ENCODE results near the gene ENHO. TPM values are rescaled to one million over a fixed set of nuclear protein-coding genes. Genes with fewer than 3 reads are reported as not detected.

The ENHO gene
- total and polyA plus RNA-seq, 2 donors (not counting 1 experiment from before 2014, with no cell fraction given): not detected

DNA sequence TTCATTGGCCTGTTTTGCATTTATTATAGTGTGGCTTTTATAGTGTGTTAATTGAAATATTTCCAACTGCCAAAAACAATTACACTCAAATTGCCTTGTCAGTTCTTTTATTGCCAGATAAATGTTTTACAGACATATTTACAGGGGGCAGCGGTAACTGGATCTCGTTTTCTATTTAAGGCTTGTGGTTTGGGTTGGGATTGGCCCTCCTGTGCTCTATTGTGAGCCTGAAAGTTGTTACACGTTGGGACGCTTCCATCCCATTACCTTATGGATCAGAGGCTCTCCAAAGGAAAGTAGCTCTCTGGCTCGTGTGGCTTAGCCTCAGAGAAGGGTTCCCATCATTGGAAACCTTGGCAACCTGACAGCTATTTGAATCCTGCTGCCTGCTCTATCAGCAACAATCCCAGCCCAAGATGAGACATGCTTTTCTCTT, 43.3 kb downstream of the ENHO start:
- no peak for DNase-seq
- WGBS (ENCODE audit: insufficient coverage): 68% methylated on average over 3 of the region's 5 CpGs
- no peak for ATAC-seq (ENCODE audit: low read depth)
- H4K20me1 ChIP-seq (ENCODE audit: control insufficient read depth, insufficient read depth, low read length, poor library complexity, severe bottlenecking): no peaks in the 10 kb centered on the region
- no peaks in the 10 kb centered on the region for H3K9me3 Mint-ChIP-seq (ENCODE audit: insufficient read depth)
- H3K4me2 ChIP-seq (replicated peaks; ENCODE audit: low read depth, low read length, poor library complexity, severe bottlenecking): no peak overlapping the region
- intact Hi-C loops (cut with micrococcal nuclease): no loop called here
- H3K4me1 Mint-ChIP-seq: no peaks in the 10 kb centered on the region
- no peak for TF ChIP-seq EZH2 (IDR thresholded peaks at IDR 0.05; ENCODE audit: borderline replicate concordance, insufficient read depth, low read depth, low read length, poor library complexity, severe bottlenecking)
- TF ChIP-seq CTCF (IDR thresholded peaks at IDR 0.05): no peak
- no peaks in the 10 kb centered on the region for H3K79me2 ChIP-seq (ENCODE audit: control insufficient read depth, insufficient read depth, low read length)
- H3K9ac ChIP-seq (ENCODE audit: low read length): no peak overlapping the region
- peaks cover 0 to 29% (median 1%) of the 10 kb centered on the region in 4 experiments for H3K27me3 ChIP-seq (replicated peaks in 1 of 4; ENCODE audit: control extremely low read depth in 1 of 4, control insufficient read depth in 3 of 4, insufficient read depth in 4 of 4, low read length in 3 of 4)
- H3K4me3 ChIP-seq (ENCODE audit: control extremely low read depth in 1 of 5, extremely low read depth in 1 of 5, insufficient read depth in 1 of 5, low read depth in 2 of 5, low read length in 4 of 5): no peak overlapping the region
- H3K9me3 ChIP-seq (ENCODE audit: control extremely low read depth in 1 of 3, control insufficient read depth in 2 of 3, insufficient read depth in 1 of 3, low read length in 2 of 3): peaks cover 0 to 3% (median 0%) of the 10 kb centered on the region in 3 donors
- H3K27ac ChIP-seq (ENCODE audit: low read length in 2 of 2): no peak overlapping the region
- H3K4me3 Mint-ChIP-seq: no peak overlapping the region
- H3K4me1 ChIP-seq (ENCODE audit: control insufficient read depth in 2 of 2, insufficient read depth in 2 of 2, low read length in 2 of 2): no peaks in the 10 kb centered on the region
- ChIA-PET POLR2A (no interaction called here), CTCF (no interaction called here)
- H3K36me3 ChIP-seq (replicated peaks in 1 of 2; ENCODE audit: control extremely low read depth in 1 of 2, control insufficient read depth in 1 of 2, extremely low read depth in 1 of 2, insufficient read depth in 2 of 2, low read length in 1 of 2): no peaks in the 10 kb centered on the region
- no peak overlapping the region for H3K27ac Mint-ChIP-seq
- H2AFZ ChIP-seq (ENCODE audit: insufficient read depth, low read depth, low read length, poor library complexity, severe bottlenecking): no peak overlapping the region
- peaks cover 34% of the 10 kb centered on the region for H3K27me3 Mint-ChIP-seq

DNA sequence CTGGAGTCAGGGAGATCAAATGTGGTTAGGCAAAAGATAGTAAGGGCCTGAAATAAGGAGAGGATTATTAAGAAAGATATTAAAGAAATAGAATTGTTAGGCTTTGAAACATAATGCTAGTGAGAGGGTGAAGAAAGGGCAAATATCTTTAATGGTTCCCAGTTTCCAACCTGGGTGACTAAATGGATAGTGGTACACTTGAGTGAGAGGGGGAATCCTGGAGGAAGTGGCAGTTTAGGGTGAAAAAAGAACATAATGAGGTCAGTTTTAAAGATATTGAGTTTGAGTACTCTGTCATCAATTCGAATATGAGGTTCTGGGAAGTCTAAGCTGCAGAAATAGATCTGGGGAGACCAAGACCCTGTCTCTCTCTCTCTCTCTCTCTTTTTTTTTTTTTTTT, 45.2 kb downstream of the ENHO start:
- Mint-ChIP-seq H3K4me3 (no peak overlapping the region), H3K4me1 (no peaks in the 10 kb centered on the region), H3K9me3 (ENCODE audit: insufficient read depth) (no peaks in the 10 kb centered on the region), H3K27me3 (peaks cover 34% of the 10 kb centered on the region), H3K27ac (no peak overlapping the region)
- DNase-seq: no peak
- ATAC-seq (ENCODE audit: low read depth): no peak
- intact Hi-C loops (cut with micrococcal nuclease): no loop called here
- H3K36me3 ChIP-seq (replicated peaks in 1 of 2; ENCODE audit: control extremely low read depth in 1 of 2, control insufficient read depth in 1 of 2, extremely low read depth in 1 of 2, insufficient read depth in 2 of 2, low read length in 1 of 2): no peaks in the 10 kb centered on the region
- H2AFZ ChIP-seq (ENCODE audit: insufficient read depth, low read depth, low read length, poor library complexity, severe bottlenecking): no peak overlapping the region
- no peaks in the 10 kb centered on the region for H3K9me3 ChIP-seq (ENCODE audit: control extremely low read depth in 1 of 3, control insufficient read depth in 2 of 3, insufficient read depth in 1 of 3, low read length in 2 of 3)
- WGBS (ENCODE audit: insufficient coverage): no CpG with 5 or more reads among the region's 1 CpG
- POLR2A ChIA-PET: no interaction called here
- CTCF ChIA-PET: interaction anchor here (0.6 kb wide), 1 partner anchor 198 kb away, joined by 3 read pairs; no protein-coding TSS in a partner anchor
- TF ChIP-seq CTCF (IDR thresholded peaks at IDR 0.05): no peak
- no peak for TF ChIP-seq EZH2 (IDR thresholded peaks at IDR 0.05; ENCODE audit: borderline replicate concordance, insufficient read depth, low read depth, low read length, poor library complexity, severe bottlenecking)
- H4K20me1 ChIP-seq (ENCODE audit: control insufficient read depth, insufficient read depth, low read length, poor library complexity, severe bottlenecking): no peaks in the 10 kb centered on the region
- H3K27ac ChIP-seq (ENCODE audit: low read length in 2 of 2): no peak overlapping the region
- no peaks in the 10 kb centered on the region for H3K79me2 ChIP-seq (ENCODE audit: control insufficient read depth, insufficient read depth, low read length)
- no peak overlapping the region for H3K4me3 ChIP-seq (ENCODE audit: control extremely low read depth in 1 of 5, extremely low read depth in 1 of 5, insufficient read depth in 1 of 5, low read depth in 2 of 5, low read length in 4 of 5)
- no peak overlapping the region for H3K4me2 ChIP-seq (replicated peaks; ENCODE audit: low read depth, low read length, poor library complexity, severe bottlenecking)
- H3K4me1 ChIP-seq (ENCODE audit: control insufficient read depth in 2 of 2, insufficient read depth in 2 of 2, low read length in 2 of 2): no peaks in the 10 kb centered on the region
- H3K27me3 ChIP-seq (replicated peaks in 1 of 4; ENCODE audit: control extremely low read depth in 1 of 4, control insufficient read depth in 3 of 4, insufficient read depth in 4 of 4, low read length in 3 of 4): peaks cover 0 to 29% (median 2%) of the 10 kb centered on the region in 4 experiments
- H3K9ac ChIP-seq (ENCODE audit: low read length): no peak overlapping the region

All from B cell (primary cell).